Measurements from ENCODE around the gene STT3B. TPM values are rescaled to one million over a fixed set of nuclear protein-coding genes. Genes with fewer than 3 reads are reported as not detected.
A peak's percentile ranks its signal among the peaks of the same experiment; 100 is the strongest.

The STT3B gene
- total and polyA plus RNA-seq, 5 donors from 2014 or later: 85.1 to 108 (median 90.8) TPM

DNA sequence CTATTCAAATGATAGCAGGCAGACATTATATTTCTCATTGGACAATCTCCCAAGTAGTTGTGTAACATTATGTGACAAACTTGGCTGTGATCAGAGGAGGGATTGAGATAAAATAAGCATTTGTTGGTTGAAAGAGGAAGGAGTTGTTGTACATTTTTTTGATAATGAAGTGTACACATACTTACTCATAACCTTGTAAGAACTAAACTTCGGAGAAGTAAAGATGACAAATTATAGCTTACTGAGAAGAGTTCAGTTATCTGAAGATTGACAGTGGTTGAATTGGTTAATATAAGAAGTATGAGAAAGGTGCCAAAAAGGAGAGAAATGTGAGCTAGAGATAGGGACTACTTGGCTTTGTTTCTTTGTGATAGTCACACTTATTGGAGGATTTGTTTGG is 32.6 kb downstream of the STT3B start:
- no peak for DNase-seq
- Histone ChIP-seq H3K4me1 (ENCODE audit: control insufficient read depth, insufficient read depth, low read length, poor library complexity, severe bottlenecking) (peaks cover 42% of the 10 kb centered on the region), H3K9me3 (ENCODE audit: control insufficient read depth in 2 of 2, low read length in 2 of 2) (peaks cover 4 to 7% of the 10 kb centered on the region in 2 experiments), H3K27me3 (ENCODE audit: control insufficient read depth, insufficient read depth, low read length) (no peaks in the 10 kb centered on the region), H3K27ac (ENCODE audit: insufficient read depth, low read length, poor library complexity, severe bottlenecking) (no peak overlapping the region), H3K4me3 (ENCODE audit: low read depth, low read length) (no peak overlapping the region), H3K36me3 (ENCODE audit: control insufficient read depth, insufficient read depth, low read length) (no peaks in the 10 kb centered on the region)
- H3K27me3 Mint-ChIP-seq: no peaks in the 10 kb centered on the region
- H3K27ac Mint-ChIP-seq: no peak overlapping the region
- H3K4me1 Mint-ChIP-seq: peaks cover 65 to 90% (median 76%) of the 10 kb centered on the region in 4 donors
- H3K36me3 Mint-ChIP-seq: peaks cover 8% of the 10 kb centered on the region
- peak; percentile 32 to 63 for ATAC-seq (ENCODE audit: low read depth in 2 of 2)
- H3K4me3 Mint-ChIP-seq: peak overlapping the region in 3 of 4 donors; percentile 1 to 39 (median 6)
- peaks cover 0 to 8% (median 4%) of the 10 kb centered on the region in 7 donors for H3K9me3 Mint-ChIP-seq

DNA sequence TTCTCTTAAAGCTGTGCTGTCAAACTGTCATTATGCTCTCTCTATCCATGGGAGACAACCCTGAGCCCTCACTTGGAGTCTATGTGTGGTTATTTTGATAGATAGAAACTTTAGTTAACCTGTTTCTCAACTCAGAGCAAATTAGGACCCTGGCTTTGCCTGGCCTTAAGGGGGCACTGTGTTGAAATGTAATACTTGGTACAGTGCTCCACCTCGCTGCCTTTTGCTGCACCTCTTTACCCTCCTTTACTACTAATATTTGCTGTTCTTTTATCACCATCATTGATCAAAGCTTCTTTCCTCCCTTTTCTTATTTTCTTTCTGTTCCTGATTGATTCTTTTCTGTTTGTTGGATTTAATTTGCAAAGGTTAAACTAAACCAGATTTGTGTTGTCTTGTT is 34.3 kb downstream of the STT3B start:
- Histone ChIP-seq H3K9me3 (ENCODE audit: control insufficient read depth in 2 of 2, low read length in 2 of 2) (no peaks in the 10 kb centered on the region), H3K4me3 (ENCODE audit: low read depth, low read length) (peak overlapping the region; percentile 20), H3K27me3 (ENCODE audit: control insufficient read depth, insufficient read depth, low read length) (no peaks in the 10 kb centered on the region), H3K4me1 (ENCODE audit: control insufficient read depth, insufficient read depth, low read length, poor library complexity, severe bottlenecking) (peaks cover 36% of the 10 kb centered on the region), H3K36me3 (ENCODE audit: control insufficient read depth, insufficient read depth, low read length) (no peaks in the 10 kb centered on the region), H3K27ac (ENCODE audit: insufficient read depth, low read length, poor library complexity, severe bottlenecking) (no peak overlapping the region)
- H3K4me1 Mint-ChIP-seq: peaks cover 66 to 91% (median 78%) of the 10 kb centered on the region in 4 donors
- no peaks in the 10 kb centered on the region for H3K27me3 Mint-ChIP-seq
- peaks cover 0 to 2% (median 0%) of the 10 kb centered on the region in 7 donors for H3K9me3 Mint-ChIP-seq
- peak overlapping the region in 2 of 4 donors; percentile 11 to 47 for H3K4me3 Mint-ChIP-seq
- H3K36me3 Mint-ChIP-seq: no peaks in the 10 kb centered on the region
- ATAC-seq (ENCODE audit: low read depth in 2 of 2): peak; percentile 61
- peak in 2 of 3 donors; percentile 33 to 46 for DNase-seq
- peak overlapping the region in 1 of 3 donors; percentile 14 for H3K27ac Mint-ChIP-seq

DNA sequence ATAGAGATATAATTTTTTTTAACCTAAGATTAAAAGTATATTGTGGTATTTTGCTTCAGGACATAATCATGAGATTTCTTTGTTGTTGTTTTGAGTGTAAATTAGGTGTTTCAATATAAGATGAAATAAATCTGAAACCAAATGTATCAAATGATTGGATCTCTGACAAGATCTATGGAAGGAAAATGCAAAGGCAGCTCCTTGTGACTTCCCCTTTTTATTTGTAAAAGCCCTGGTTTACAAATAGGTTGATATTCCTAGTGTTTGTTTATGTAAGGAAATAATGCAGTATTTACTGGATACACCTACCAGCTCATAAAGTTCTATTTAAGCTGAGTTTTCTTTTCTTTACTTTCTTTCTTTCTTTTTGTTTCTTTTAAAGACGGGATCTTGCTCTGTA is 35.9 kb downstream of the STT3B start:
- Mint-ChIP-seq H3K36me3 (no peaks in the 10 kb centered on the region), H3K4me3 (no peak overlapping the region), H3K27ac (no peak overlapping the region), H3K4me1 (peaks cover 57 to 74% (median 64%) of the 10 kb centered on the region in 4 donors), H3K27me3 (no peaks in the 10 kb centered on the region), H3K9me3 (no peaks in the 10 kb centered on the region)
- H3K4me3 ChIP-seq (ENCODE audit: low read depth, low read length): no peak overlapping the region
- peaks cover 35% of the 10 kb centered on the region for H3K4me1 ChIP-seq (ENCODE audit: control insufficient read depth, insufficient read depth, low read length, poor library complexity, severe bottlenecking)
- no peaks in the 10 kb centered on the region for H3K27me3 ChIP-seq (ENCODE audit: control insufficient read depth, insufficient read depth, low read length)
- DNase-seq (no peak), ATAC-seq (ENCODE audit: low read depth in 2 of 2) (no peak)
- no peak overlapping the region for H3K27ac ChIP-seq (ENCODE audit: insufficient read depth, low read length, poor library complexity, severe bottlenecking)
- no peaks in the 10 kb centered on the region for H3K36me3 ChIP-seq (ENCODE audit: control insufficient read depth, insufficient read depth, low read length)
- H3K9me3 ChIP-seq (ENCODE audit: control insufficient read depth in 2 of 2, low read length in 2 of 2): no peaks in the 10 kb centered on the region

DNA sequence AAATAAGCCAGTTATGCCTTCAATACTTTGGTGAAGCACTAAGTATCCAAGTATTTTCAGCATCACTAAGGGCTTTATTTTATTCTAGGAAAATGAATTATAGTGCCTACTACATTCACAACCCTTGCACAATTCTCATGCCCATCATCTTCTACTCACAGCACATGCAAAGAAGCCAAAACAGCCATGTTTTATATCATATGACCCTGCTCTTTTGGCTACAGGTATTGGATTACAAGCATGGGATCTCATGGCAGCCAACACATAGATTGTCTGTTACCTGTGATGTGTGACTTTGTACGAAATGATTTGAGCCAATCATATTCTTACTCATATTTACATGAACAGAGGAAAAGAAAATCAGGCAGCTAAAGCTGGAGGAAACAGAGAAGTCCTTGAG is 38.6 kb downstream of the STT3B start:
- H3K4me3 ChIP-seq (ENCODE audit: low read depth, low read length): no peak overlapping the region
- H3K4me1 ChIP-seq (ENCODE audit: control insufficient read depth, insufficient read depth, low read length, poor library complexity, severe bottlenecking): peaks cover 42% of the 10 kb centered on the region
- H3K27me3 Mint-ChIP-seq: no peaks in the 10 kb centered on the region
- peak overlapping the region in 1 of 4 donors; percentile 48 for H3K4me3 Mint-ChIP-seq
- no peaks in the 10 kb centered on the region for H3K27me3 ChIP-seq (ENCODE audit: control insufficient read depth, insufficient read depth, low read length)
- DNase-seq (no peak), ATAC-seq (ENCODE audit: low read depth in 2 of 2) (no peak)
- no peaks in the 10 kb centered on the region for H3K9me3 Mint-ChIP-seq
- H3K27ac Mint-ChIP-seq: no peak overlapping the region
- peaks cover 40 to 55% (median 47%) of the 10 kb centered on the region in 4 donors for H3K4me1 Mint-ChIP-seq
- no peaks in the 10 kb centered on the region for H3K36me3 Mint-ChIP-seq
- no peaks in the 10 kb centered on the region for H3K36me3 ChIP-seq (ENCODE audit: control insufficient read depth, insufficient read depth, low read length)
- no peak overlapping the region for H3K27ac ChIP-seq (ENCODE audit: insufficient read depth, low read length, poor library complexity, severe bottlenecking)
- no peaks in the 10 kb centered on the region for H3K9me3 ChIP-seq (ENCODE audit: control insufficient read depth in 2 of 2, low read length in 2 of 2)

DNA sequence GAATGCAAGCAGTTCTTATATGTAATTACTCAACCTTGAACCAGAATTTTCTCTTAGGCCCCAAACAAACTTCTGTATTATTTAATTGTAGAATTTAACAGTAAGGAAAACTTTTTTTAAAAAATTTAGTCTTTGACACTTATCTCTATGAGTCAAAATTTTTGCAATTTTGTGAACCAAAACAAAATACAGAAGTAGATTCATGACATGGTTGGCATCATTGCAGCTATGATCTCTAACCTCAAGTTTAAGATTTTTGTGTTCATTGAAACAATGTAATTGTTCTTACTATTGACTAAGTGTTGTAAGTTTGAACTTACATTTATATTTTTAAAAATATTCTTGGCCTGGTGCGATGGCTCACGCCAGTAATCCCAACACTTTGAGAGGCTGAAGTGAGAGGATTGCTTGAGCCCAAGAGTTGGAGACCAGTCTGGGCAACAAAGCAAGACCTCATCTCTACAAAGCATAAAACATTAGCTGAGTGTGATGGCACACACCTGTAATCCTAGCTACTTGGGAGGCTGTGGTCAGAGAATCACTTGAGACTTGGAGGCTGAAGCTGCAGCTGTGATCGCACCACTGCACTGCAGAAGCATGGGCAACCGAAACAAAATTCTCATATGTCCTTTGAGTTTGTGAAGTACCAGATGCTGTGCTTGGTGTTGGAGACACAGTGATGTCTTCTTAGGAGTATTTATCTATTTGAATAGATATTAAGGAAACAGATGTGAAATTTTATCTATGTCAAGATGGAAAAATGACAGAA is 39.7 kb downstream of the STT3B start:
- Histone ChIP-seq H3K9me3 (ENCODE audit: control insufficient read depth in 2 of 2, low read length in 2 of 2) (no peaks in the 10 kb centered on the region), H3K4me1 (ENCODE audit: control insufficient read depth, insufficient read depth, low read length, poor library complexity, severe bottlenecking) (peaks cover 40% of the 10 kb centered on the region), H3K27me3 (ENCODE audit: control insufficient read depth, insufficient read depth, low read length) (no peaks in the 10 kb centered on the region), H3K27ac (ENCODE audit: insufficient read depth, low read length, poor library complexity, severe bottlenecking) (no peak overlapping the region), H3K4me3 (ENCODE audit: low read depth, low read length) (peak overlapping the region; percentile 7), H3K36me3 (ENCODE audit: control insufficient read depth, insufficient read depth, low read length) (peaks cover 6% of the 10 kb centered on the region)
- DNase-seq (no peak), ATAC-seq (ENCODE audit: low read depth in 2 of 2) (no peak)
- Mint-ChIP-seq H3K27me3 (no peaks in the 10 kb centered on the region), H3K4me3 (no peak overlapping the region), H3K27ac (no peak overlapping the region), H3K36me3 (no peaks in the 10 kb centered on the region), H3K9me3 (no peaks in the 10 kb centered on the region), H3K4me1 (peaks cover 36 to 50% (median 40%) of the 10 kb centered on the region in 4 donors)

DNA sequence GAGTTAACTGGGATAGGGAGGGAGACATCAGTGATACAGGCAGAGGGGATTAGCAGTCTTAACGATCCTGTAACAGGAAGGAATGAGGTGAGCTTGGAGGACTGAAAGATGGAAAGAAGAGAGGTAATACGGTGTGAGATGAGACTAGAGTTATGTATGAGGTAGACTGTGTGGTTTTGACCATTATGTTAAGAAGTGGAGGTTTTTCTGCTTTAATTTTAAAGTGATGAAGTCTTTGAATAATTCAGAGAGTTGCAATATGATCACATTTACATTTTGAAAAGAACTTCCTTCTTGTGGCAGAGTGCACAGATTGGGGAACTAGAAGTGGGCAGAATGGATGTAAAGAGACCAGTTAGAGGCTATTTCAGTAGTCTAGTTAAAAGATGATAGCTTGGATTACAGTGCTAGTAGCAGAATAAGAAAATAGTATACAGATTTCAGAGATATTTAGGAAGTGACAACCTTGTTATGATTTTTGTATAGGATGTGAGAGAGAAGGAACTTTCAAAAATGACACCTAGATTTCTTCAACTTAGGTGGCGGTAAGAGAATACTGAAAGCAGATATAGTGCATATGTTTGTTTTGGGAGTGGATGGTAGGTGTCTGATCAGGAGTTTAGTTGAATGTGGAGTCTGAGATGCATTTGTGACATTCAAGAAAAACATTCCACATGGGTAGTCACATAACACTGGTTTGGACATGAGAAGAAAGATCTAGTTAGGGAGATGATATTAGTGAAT is 40.5 kb downstream of the STT3B start:
- no peaks in the 10 kb centered on the region for H3K27me3 Mint-ChIP-seq
- ATAC-seq (ENCODE audit: low read depth in 2 of 2) (peak in 1 of 2 donors; percentile 14), DNase-seq (no peak)
- H3K27ac Mint-ChIP-seq: no peak overlapping the region
- H3K4me1 Mint-ChIP-seq: peaks cover 30 to 52% (median 43%) of the 10 kb centered on the region in 4 donors
- H3K36me3 ChIP-seq (ENCODE audit: control insufficient read depth, insufficient read depth, low read length): peaks cover 9% of the 10 kb centered on the region
- H3K4me3 ChIP-seq (ENCODE audit: low read depth, low read length): no peak overlapping the region
- peaks cover 2% of the 10 kb centered on the region for H3K36me3 Mint-ChIP-seq
- H3K4me1 ChIP-seq (ENCODE audit: control insufficient read depth, insufficient read depth, low read length, poor library complexity, severe bottlenecking): peaks cover 35% of the 10 kb centered on the region
- no peaks in the 10 kb centered on the region for H3K9me3 ChIP-seq (ENCODE audit: control insufficient read depth in 2 of 2, low read length in 2 of 2)
- no peak overlapping the region for H3K4me3 Mint-ChIP-seq
- no peaks in the 10 kb centered on the region for H3K27me3 ChIP-seq (ENCODE audit: control insufficient read depth, insufficient read depth, low read length)
- no peaks in the 10 kb centered on the region for H3K9me3 Mint-ChIP-seq
- no peak overlapping the region for H3K27ac ChIP-seq (ENCODE audit: insufficient read depth, low read length, poor library complexity, severe bottlenecking)

DNA sequence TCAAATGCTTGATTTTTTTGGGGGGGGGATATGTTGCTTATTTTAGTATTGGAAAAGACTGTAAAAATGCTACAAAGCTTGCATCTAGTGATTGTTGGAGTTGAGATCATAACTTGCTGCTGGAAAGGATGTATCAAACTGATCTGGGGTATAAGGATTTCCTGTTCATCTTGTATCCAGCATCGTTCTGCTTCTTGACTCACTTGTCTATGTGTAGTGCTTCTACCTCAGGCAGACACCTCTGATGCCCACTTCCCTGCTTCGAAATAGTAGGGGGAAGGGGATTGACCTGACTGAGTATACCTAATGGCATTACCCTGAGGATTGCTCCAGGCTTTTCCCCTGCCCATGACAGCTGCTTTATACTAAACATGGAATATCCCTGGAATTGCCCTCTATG is 42.7 kb downstream of the STT3B start:
- Mint-ChIP-seq H3K4me1 (peaks cover 21 to 50% (median 39%) of the 10 kb centered on the region in 4 donors), H3K27me3 (no peaks in the 10 kb centered on the region), H3K9me3 (no peaks in the 10 kb centered on the region), H3K36me3 (peaks cover 17% of the 10 kb centered on the region), H3K27ac (peak overlapping the region in 1 of 3 donors; percentile 21), H3K4me3 (peak overlapping the region in 3 of 4 donors; percentile 1 to 39 (median 2))
- Histone ChIP-seq H3K27me3 (ENCODE audit: control insufficient read depth, insufficient read depth, low read length) (no peaks in the 10 kb centered on the region), H3K4me1 (ENCODE audit: control insufficient read depth, insufficient read depth, low read length, poor library complexity, severe bottlenecking) (peaks cover 32% of the 10 kb centered on the region), H3K9me3 (ENCODE audit: control insufficient read depth in 2 of 2, low read length in 2 of 2) (no peaks in the 10 kb centered on the region), H3K36me3 (ENCODE audit: control insufficient read depth, insufficient read depth, low read length) (peaks cover 23% of the 10 kb centered on the region), H3K4me3 (ENCODE audit: low read depth, low read length) (peak overlapping the region; percentile 27), H3K27ac (ENCODE audit: insufficient read depth, low read length, poor library complexity, severe bottlenecking) (peak overlapping the region; percentile 33)
- DNase-seq (peak in 1 of 3 donors; percentile 44), ATAC-seq (ENCODE audit: low read depth in 2 of 2) (peak; percentile 69 to 72)
